GM20431 (cell line): ENCODE results near the gene PTPRN2.
"Not testable (repeated sequence)": the region's sequence is repeated elsewhere in the genome, so short reads cannot be mapped to it uniquely, and the experiment has no call there.

Experiments
- in situ Hi-C: fragments of 300-500 bp; cut with MseI, MboI; formaldehyde crosslinking; loops from one replicate; pipeline ENCODE4 v1.15.0; 2020; ENCODE audit warnings: low sequenced_read_pairs; ENCODE audit not compliant: unreplicated experiment

Gene PTPRN2

GRCh38 chr7:158411232-158411950, 176.2 kb downstream of the PTPRN2 start:
- in situ Hi-C loops = no loop called here

DNA sequence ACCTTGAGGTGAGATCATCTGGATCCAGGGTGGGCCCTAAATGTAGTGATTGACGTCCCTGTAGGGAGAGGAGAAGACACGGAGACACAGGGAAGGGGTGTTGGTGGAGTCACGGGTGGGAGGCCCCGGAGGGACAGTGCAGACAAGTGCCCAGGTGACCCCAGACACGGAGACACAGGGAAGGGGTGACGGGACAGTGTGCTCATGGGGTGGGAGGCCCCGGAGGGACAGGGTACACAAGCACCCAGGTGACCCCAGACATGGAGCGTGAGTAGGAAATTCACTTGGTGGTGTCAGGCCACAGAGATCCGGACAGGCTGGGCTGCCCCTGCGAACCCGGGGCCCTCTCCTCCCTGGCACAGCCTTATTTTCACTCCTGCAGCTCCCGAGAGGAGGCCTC, 176.9 kb downstream of the PTPRN2 start:
- in situ Hi-C loops = no loop called here

- in situ Hi-C loops = no loop called here
Measured at GRCh38 chr7:158409816-158410330, 177.8 kb downstream of the PTPRN2 start.

DNA sequence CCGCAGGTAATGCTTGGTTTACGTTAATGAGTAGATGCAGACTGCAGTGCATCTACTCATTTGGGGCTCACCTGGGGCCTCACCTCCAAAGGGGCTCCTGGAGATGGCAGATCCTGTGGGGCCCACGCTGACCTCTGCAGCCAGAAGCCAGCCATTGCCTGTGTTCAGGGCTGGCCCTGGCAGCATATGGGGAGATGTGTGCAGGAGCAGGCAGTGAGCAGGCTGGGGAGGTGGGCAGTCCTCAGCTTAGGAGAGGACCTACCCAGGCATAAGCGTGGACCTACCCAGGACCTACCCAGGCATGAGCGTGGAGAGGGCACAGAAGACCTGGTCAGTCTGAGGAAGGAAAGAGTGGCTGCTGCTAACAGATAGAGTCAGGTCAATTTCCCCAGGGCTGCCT, 178.5 kb downstream of the PTPRN2 start:
- in situ Hi-C loops = no loop called here

DNA sequence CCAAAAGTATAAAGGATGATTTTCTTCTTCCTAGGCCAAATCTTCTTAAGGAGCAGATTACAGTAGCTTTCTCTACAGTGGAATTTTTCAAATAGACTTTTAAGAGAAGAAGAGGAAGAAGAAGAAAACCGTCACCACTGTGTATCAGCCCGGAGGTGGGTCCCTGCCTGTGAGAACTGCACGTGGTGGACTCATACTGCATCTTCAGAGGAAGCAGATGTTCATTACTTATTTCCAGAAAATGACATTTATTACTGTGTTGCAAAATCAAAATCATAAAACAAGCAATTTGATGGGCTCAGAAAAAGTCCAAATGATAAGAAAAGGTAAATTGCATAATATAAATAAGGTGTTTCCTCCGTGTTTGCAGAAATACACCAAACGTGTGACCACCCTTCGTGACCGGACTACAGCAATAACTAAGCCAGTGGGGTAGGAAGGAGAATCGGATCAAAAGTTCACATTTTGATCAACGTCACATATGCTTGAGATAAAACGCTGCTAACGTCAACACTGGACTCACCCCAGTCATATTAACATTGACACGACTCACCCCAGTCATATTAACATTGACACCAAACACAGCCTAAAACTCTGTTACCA, 179.2 kb downstream of the PTPRN2 start:
- in situ Hi-C loops = no loop called here

- in situ Hi-C loops = no loop called here
Measured at GRCh38 chr7:158407581-158408317, 179.9 kb downstream of the PTPRN2 start.

GRCh38 chr7:158406801-158407200, 180.8 kb downstream of the PTPRN2 start:
- in situ Hi-C loops = no loop called here

DNA sequence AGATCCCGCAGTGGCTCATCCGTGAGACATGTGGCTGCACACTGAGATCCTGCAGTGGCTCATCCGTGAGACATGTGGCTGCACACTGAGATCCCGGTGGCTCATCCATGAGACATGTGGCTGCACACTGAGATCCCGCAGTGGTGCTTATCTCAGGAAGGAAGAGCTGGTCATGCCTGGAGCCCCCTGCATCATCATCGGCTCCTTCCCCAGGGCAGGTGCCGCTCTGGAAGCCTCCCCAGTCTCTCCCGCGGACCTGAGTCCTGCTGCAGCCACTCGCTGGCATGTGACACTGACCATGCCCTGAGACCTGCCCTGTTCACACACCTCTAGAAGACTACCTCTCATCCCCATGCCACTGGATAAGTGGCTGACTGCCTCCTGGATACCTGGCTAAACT, 181.3 kb downstream of the PTPRN2 start:
- in situ Hi-C loops = no loop called here

- in situ Hi-C loops = not testable (repeated sequence)
Measured at GRCh38 chr7:158405771-158406170, 181.9 kb downstream of the PTPRN2 start.

- in situ Hi-C loops = no loop called here
Measured at GRCh38 chr7:158405324-158405723, 182.3 kb downstream of the PTPRN2 start.

DNA sequence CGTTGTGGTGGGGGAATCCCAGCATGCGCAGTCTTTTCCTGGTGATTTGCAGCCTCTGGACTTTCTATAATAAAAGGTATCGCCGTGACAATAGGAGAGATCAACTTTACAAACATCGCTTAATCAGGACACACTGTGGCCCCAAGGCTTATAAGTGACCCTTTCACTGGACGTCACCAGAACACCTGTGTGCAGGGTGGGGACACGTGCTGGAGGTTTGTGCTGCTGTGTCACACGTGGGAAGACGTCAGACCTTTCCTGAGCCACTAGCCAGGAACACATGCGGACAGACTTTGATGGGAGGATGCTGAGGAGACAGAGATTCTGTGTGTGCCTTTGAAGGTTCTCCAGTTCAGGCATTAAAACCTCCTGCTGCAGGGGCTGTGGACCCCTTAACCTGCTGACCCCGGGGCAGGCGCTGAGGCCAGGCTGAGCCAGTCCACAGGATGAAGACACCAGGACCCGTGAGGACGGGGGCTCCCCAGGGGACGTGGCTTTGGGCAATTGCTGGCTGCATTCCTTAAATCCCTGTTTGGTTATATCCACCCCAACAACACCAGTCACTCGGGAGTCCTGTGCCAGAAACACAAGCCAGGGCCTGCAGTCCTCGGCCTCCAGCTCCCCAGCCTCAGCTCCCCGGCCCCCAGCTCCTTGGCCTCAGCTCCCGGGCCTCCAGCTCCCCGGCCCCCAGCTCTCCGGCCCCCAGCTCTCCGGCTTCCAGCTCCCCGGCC, 183.4 kb downstream of the PTPRN2 start:
- in situ Hi-C loops = no loop called here

GRCh38 chr7:158403013-158403821, 184.4 kb downstream of the PTPRN2 start:
- in situ Hi-C loops = no loop called here

DNA sequence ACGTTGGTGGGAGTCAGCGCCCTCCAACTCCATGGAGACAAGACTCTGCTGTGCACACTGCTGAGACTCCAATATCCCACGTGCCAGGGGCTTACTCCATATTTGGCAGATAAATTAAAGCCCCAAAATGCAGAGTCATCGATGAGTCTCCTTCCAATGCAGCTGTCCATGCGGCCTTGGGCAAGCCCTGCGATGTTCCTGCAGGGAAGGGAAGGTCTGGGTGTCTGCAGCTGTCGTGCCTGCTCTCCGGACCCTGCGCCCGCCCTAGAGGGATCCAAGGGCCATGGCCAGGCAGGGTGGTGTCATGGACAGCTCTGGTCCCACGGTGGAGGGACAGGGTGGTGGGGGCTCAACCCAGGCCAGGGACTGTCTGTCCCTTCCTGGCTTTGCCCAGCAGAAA, 185.2 kb downstream of the PTPRN2 start:
- in situ Hi-C loops = no loop called here

- in situ Hi-C loops = no loop called here
Measured at GRCh38 chr7:158401826-158402225, 185.8 kb downstream of the PTPRN2 start.

GRCh38 chr7:158401295-158401694, 186.3 kb downstream of the PTPRN2 start:
- in situ Hi-C loops = no loop called here

GRCh38 chr7:158400601-158401225, 186.9 kb downstream of the PTPRN2 start:
- in situ Hi-C loops = no loop called here

GRCh38 chr7:158399762-158400161, 187.9 kb downstream of the PTPRN2 start:
- in situ Hi-C loops = no loop called here

- in situ Hi-C loops = no loop called here
Measured at GRCh38 chr7:158398750-158399149, 188.9 kb downstream of the PTPRN2 start.

DNA sequence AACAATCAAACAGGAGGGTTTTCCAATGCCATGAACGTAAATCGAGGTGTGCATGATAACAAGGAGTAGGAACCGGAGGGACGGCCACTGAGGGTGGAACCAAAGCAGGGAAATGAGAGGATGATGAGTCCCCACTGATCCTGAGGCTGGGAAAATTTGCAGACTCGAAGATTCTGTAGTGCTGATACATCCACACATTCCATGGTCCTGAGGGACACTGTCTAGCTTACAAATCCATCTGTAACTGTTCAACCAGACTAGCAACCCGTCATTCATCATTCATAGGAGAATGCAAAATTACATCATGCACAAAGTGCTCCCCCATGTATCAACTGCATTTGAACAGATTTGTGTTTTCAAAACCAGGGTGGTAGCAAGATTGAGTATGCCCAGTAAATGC, 189.7 kb downstream of the PTPRN2 start:
- in situ Hi-C loops = no loop called here
